Measurements from ENCODE around the gene RNF126.
"Not testable (repeated sequence)": the region's sequence is repeated elsewhere in the genome, so short reads cannot be mapped to it uniquely, and the experiment has no call there.

Gene RNF126

DNA sequence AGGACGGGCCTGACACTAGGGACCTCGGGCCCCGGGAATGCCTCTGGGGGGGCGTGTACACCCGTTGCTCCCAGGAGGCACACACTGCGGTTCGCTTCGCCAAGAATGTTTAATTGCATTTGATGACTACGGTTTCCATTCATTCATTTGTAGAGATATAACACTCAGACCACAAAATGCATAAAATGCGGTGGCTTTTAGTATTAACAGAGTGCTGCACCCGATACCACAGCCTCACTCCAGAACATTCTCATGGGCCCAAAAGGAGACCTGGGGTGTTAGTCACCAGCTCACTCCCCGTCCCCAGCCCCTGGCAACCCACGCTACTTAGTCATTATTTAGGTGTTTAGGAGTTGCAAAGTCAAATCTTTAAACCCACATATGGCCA, 51.5 kb downstream of the RNF126 start:
- no peak overlapping the region for H3K4me3 ChIP-seq (ENCODE audit: low read depth, low read length)
- DNase-seq (ENCODE audit: low read depth, low spot score): peak; percentile 98
- TF ChIP-seq, protein P1, sequence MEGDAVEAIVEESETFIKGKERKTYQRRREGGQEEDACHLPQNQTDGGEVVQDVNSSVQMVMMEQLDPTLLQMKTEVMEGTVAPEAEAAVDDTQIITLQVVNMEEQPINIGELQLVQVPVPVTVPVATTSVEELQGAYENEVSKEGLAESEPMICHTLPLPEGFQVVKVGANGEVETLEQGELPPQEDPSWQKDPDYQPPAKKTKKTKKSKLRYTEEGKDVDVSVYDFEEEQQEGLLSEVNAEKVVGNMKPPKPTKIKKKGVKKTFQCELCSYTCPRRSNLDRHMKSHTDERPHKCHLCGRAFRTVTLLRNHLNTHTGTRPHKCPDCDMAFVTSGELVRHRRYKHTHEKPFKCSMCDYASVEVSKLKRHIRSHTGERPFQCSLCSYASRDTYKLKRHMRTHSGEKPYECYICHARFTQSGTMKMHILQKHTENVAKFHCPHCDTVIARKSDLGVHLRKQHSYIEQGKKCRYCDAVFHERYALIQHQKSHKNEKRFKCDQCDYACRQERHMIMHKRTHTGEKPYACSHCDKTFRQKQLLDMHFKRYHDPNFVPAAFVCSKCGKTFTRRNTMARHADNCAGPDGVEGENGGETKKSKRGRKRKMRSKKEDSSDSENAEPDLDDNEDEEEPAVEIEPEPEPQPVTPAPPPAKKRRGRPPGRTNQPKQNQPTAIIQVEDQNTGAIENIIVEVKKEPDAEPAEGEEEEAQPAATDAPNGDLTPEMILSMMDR (IDR thresholded peaks at IDR 0.05; ENCODE audit: low read depth, low read length): no peak
- in situ Hi-C loops (cut with HindIII; ENCODE audit: low sequenced_read_pairs): no loop called here

GRCh38 chr19:610801-611480, 52.1 kb downstream of the RNF126 start:
- in situ Hi-C loops (cut with HindIII; ENCODE audit: low sequenced_read_pairs): no loop called here
- no peak overlapping the region for H3K4me3 ChIP-seq (ENCODE audit: low read depth, low read length)
- DNase-seq (ENCODE audit: low read depth, low spot score): peak; percentile 97

DNA sequence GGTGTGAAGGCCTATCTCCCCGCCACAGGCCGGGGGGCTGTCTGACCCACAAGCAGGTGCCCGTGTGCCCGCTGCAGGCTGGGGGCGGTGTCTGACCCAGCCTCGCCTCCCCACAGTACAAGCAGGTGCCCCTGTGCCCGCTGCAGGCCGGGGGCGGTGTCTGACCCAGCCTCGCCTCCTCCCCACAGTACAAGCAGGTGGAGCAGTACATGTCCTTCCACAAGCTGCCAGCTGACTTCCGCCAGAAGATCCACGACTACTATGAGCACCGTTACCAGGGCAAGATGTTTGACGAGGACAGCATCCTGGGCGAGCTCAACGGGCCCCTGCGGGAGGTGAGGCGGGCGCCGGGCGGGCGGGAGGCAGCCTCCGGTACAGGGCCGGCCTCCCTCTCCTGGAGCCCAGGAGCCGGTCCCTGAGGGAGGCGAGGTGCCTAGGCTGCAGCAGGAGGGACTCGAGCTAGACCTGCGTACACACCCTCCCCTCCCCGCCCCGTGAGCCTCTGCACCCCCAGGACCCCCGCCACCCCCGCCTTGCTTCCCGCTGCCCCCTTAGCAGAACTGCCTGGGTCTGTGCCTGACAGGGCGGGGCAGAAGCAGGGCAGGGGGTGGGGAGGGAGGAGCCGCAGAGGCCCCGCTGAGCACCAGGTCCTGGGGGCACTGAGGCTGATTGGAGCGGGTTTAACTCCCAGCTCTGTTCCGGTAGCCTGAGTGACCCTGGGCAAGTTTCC, 52.8 kb downstream of the RNF126 start:
- in situ Hi-C loops (cut with HindIII; ENCODE audit: low sequenced_read_pairs): no loop called here
- peak; percentile 43 for DNase-seq (ENCODE audit: low read depth, low spot score)
- TF ChIP-seq, protein P1 (IDR thresholded peaks at IDR 0.05; ENCODE audit: low read depth, low read length): no peak
- no peak overlapping the region for H3K4me3 ChIP-seq (ENCODE audit: low read depth, low read length)

More at GRCh38 chr19:610801-611480, 52.1 kb downstream of the RNF126 start:
- TF ChIP-seq, protein P1 (IDR thresholded peaks at IDR 0.05; ENCODE audit: low read depth, low read length): no peak

DNA sequence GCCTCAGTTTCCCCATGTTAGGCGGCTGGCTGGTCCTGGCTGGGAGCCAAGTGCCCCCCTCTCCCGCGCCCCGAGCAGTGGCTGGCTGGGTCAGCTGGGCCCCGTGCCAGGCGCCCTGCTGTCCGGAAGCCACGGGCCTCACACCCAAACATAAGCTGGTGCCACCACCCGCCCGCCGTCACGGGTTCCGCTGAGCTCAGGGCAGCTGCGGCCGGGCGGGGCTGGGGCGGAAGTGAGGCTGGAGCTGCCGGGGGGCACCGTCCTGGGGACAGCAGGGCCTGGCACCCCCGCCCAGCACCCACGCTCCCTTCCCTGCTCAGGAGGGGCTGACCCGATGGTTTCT, 54.0 kb downstream of the RNF126 start:
- no peak overlapping the region for H3K4me3 ChIP-seq (ENCODE audit: low read depth, low read length)
- TF ChIP-seq, protein P1 (IDR thresholded peaks at IDR 0.05; ENCODE audit: low read depth, low read length): no peak
- DNase-seq (ENCODE audit: low read depth, low spot score): no peak
- in situ Hi-C loops (cut with HindIII; ENCODE audit: low sequenced_read_pairs): no loop called here

DNA sequence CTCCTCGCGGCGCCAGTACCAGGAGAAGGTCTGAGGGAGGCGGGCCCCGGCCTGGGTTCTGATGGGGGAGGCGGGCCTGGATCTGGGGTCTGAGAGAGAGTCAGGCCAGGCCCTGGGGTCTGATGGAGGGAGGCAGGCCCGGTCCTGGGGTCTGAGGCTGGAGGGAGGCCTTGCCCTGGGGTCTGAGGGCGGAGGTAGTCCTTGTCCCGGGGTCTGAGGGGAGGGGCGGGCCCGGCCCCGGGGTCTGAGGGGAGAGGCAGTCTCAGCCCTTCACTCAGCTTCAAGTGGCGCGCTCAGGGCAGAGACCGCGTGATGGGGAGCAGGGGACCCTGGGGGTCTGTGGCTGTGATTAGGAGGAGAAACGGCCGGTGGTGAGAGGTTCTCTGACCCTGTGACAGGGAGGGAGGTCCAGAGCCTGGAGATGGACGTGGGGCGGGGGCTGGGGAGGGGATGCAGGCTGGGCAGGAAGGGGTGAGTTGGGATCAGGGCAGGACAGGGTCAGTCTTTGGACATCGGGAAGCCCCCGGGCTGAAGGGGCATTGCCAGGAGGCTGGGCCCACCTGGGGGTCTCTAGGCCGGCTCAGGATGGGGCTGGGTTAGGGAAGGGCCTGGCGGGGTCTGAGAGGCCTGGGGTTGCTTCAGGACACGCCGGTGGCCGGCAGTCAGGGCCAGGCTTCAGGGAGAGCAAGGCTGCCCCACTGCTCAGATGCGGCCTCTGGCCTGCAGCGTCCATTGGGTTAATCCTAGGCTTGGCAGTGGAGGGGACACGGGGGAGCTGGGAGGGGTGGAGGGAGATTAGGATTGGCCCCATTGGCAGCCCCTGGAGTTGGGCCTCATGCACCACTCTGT, 54.6 kb downstream of the RNF126 start:
- no peak for DNase-seq (ENCODE audit: low read depth, low spot score)
- H3K4me3 ChIP-seq (ENCODE audit: low read depth, low read length): no peak overlapping the region
- in situ Hi-C loops (cut with HindIII; ENCODE audit: low sequenced_read_pairs): no loop called here
- TF ChIP-seq, protein P1 (IDR thresholded peaks at IDR 0.05; ENCODE audit: low read depth, low read length): no peak

DNA sequence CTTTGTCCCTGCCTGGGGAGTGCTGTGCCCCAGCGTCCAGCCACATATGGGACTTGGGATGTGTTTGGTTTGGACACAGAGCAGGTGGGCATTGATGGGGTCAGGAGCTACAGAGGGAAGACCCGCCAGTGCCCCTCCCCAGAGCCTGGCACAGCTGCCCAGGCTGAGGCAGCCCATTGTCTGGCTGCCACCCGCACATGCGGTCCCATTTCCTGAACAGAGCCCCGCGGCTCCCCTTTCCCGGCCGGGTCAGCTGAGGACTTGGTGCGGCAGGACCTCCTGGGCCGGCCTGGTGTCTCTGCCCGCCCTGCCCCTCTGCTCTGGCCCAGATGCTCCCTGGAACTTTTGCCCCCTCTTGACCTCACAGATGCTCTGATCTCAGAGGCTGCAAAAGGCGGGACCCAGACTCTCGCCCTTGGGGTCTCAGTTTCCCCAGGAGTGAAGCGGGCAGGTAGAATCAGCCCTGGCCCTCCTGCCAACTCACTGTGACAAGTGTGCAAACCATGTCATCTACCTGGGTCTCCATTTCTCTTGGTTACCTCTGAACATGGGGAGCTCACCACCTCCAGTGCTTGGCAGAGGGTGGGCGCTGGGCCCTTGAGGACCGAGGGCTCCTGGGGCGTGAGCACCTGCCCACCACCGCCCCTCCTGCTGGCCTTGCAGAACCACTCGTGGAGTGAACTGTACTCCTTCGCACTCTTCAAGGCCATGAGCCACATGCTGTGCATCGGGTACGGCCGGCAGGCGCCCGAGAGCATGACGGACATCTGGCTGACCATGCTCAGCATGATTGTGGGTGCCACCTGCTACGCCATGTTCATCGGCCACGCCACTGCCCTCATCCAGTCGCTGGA, 55.5 kb downstream of the RNF126 start:
- TF ChIP-seq, protein P1 (IDR thresholded peaks at IDR 0.05; ENCODE audit: low read depth, low read length): no peak
- H3K4me3 ChIP-seq (ENCODE audit: low read depth, low read length): no peak overlapping the region
- in situ Hi-C loops (cut with HindIII; ENCODE audit: low sequenced_read_pairs): no loop called here
- DNase-seq (ENCODE audit: low read depth, low spot score): no peak

DNA sequence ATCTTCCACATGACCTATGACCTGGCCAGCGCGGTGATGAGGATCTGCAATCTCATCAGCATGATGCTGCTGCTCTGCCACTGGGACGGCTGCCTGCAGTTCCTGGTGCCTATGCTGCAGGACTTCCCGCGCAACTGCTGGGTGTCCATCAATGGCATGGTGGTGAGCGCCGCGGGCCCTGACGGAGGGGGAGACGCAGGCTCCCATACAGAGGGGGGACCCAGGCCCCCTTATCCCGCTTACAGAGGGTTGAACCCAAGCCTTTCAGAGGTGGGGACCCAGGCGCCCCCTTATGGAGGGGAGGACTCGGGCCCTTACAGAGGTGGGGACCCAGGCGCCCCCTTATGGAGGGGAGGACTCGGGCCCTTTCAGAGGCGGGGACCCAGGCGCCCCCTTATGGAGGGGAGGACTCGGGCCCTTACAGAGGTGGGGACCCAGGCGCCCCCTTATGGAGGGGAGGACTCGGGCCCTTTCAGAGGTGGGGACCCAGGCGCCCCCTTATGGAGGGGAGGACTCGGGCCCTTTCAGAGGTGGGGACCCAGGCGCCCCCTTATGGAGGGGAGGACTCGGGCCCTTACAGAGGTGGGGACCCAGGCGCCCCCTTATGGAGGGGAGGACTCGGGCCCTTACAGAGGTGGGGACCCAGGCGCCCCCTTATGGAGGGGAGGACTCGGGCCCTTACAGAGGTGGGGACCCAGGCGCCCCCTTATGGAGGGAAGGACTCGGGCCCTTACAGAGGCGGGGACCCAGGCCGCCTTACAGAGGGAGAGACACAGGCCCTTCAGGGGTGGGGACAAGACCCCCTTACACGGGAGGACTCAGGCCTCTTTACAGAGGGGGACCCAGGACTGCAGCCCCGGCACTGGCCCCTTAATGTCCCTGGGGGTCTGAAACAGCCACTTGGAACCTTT, 57.7 kb downstream of the RNF126 start:
- DNase-seq (ENCODE audit: low read depth, low spot score); H3K4me3 ChIP-seq (ENCODE audit: low read depth, low read length); in situ Hi-C loops (cut with HindIII; ENCODE audit: low sequenced_read_pairs): not testable (repeated sequence)
